Kidney glomerular epithelial cell (primary cell): Measurements from ENCODE around the gene DUSP5.
"Not testable (repeated sequence)": the region's sequence is repeated elsewhere in the genome, so short reads cannot be mapped to it uniquely, and the experiment has no call there.

Experiments used
- DNase-seq: peaks from one replicate; lab custom pipeline; 2025; lab: John Stamatoyannopoulos, UW

The DUSP5 gene

GRCh38 chr10:110497438-110498086 is at the start of gene DUSP5:
Gene DUSP5 (plus strand): TSS chr10:110497907. CDS start chr10:110498122, 215 bp downstream.
- DNase-seq: peak; percentile 91

- DNase-seq: no peak
Measured at GRCh38 chr10:110448682-110449418, 48.9 kb upstream of the DUSP5 start.

- no peak for DNase-seq
Measured at GRCh38 chr10:110455446-110455845, 42.3 kb upstream of the DUSP5 start.

- DNase-seq: no peak
Measured at GRCh38 chr10:110456046-110456445, 41.7 kb upstream of the DUSP5 start.

DNA sequence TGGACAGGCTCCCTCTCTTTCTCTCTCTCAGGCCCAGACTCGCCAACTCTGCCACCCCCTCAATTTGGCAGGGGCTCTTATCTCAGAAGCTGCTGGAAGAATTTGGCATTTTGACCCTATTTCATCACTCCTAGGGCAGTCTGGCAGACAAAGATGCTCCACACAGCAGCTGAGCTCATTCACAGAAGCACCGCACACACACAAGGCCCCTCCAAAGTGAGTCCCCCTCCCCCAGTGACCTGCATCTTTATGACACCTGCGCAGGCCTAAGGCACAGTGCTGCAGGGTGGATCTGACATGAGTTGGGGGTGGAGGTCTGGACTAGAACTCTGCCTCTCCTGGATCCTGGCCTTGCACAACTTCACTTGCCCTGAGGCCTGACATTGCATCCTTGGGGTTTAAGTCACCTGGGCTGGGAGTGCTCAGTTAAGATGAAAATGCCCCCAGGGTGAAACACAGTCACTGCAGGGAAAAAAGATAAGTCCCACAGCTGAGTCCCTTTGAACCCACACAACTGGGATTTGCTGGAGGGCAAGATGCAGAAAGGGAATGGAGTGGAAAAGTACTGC is 41.1 kb upstream of the DUSP5 start:
- no peak for DNase-seq

DNA sequence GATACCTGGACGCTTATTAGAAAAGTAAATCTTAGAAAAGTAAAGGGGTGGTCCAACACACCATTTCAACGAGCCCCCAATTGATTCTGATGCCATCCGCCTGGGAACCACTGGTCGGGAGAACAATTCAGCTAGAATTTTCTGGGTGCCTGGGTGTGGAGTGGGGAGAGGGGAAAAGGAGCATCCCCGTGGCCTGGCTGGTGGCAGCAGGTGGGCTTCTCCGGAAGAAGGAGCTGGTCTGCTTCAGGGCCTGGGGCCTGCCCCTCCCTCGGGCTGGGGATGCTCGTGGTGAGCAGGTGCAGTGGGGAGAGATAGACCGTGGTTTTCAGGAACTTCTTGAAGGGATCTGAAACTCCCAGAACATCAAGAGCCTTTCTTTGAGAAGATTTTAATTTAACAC is 39.9 kb upstream of the DUSP5 start:
- DNase-seq: no peak

DNA sequence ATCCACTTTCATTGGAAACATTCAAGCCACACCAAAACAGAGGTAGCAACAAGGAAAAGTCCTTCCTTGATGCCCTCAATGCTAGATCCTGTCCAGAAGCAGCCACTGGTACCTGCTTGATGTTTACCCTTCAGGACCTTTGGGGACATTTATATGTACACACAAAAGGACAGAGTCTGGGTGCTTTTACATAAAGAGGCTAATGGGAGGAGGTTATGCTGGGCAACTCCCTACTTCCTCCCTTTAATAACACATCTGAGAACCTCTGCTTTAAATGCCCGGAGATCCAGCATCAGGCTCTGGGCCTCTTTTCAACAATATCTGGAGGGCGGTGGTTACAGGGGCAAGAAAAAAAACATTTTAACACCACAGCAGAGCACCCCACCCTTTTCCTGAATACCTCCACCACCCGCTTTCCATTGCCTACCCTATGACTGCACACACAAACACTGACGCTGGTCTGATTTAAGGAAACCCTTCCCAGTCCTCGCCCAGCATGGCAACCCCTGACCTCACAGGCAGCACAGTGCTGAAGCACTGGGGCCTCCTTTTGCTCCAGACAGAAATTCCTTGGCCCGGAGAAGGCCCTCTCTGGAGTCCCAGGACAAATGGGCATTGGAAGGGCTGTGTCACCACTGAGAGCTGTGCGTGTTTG is 39.3 kb upstream of the DUSP5 start:
- DNase-seq: no peak

DNA sequence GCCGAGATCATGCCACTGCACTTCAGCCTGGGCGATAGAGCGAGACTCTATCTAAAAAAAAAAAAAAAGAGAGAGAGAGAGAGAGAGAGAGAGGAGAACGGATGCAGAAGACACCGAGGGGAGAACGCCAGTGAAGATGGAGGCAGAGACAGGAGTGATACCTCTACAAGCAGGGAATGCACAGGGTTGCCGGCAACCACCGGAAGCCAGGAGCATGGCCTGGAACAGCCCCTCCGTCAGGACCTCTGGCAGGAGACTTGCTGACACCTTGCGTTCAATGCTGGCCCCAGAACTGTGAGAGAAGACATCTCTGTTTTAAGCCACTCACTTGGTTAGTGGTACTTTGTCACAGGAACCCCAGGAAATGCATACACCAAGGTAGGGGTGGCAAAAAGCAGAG is 38.1 kb upstream of the DUSP5 start:
- DNase-seq: no peak

- peak; percentile 65 for DNase-seq
Measured at GRCh38 chr10:110460111-110460809, 37.4 kb upstream of the DUSP5 start.

DNA sequence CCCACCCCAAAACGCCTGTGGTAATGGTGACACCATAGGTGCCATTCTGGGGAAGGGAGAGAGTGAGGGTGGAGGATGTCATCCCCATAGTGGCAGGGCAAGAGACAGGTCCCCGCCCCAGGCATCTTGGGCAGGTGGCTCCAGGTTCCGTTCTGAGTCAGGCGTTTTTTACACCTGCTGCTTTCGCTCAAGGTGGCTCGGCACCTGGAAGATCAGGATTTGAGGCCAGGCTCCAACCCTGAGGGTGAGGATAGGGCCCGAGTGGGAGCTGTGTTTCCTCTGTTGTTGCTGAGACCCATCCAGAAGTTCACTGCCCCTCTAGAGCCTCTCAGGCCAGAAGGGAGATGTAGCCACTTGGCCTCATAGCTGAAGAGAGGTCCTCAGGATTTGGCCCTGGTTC is 36.6 kb upstream of the DUSP5 start:
- DNase-seq: no peak

- no peak for DNase-seq
Measured at GRCh38 chr10:110461530-110461929, 36.2 kb upstream of the DUSP5 start.

GRCh38 chr10:110462166-110463095 is 35.3 kb upstream of the DUSP5 start:
- no peak for DNase-seq

GRCh38 chr10:110468258-110468657 is 29.4 kb upstream of the DUSP5 start:
- DNase-seq: not testable (repeated sequence)

DNA sequence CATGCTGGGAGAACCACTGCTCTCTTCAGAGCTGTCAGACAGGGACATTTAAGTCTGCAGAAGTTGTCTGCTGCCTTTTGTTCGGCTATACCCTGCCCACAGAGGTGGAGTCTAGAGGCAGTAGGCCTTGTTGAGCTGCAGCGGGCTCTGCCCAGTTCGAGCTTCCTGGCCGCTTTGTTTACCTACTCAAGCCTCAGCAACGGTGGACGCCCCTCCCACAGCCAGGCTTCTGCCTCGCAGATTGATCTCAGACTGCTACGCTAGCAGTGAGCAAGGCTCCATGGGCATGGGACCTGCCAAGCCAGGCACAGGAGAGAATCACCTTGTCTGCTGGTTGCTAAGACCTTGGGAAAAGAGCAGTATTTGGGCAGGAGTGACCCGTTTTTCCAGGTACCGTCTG is 27.2 kb upstream of the DUSP5 start:
- DNase-seq: not testable (repeated sequence)

DNA sequence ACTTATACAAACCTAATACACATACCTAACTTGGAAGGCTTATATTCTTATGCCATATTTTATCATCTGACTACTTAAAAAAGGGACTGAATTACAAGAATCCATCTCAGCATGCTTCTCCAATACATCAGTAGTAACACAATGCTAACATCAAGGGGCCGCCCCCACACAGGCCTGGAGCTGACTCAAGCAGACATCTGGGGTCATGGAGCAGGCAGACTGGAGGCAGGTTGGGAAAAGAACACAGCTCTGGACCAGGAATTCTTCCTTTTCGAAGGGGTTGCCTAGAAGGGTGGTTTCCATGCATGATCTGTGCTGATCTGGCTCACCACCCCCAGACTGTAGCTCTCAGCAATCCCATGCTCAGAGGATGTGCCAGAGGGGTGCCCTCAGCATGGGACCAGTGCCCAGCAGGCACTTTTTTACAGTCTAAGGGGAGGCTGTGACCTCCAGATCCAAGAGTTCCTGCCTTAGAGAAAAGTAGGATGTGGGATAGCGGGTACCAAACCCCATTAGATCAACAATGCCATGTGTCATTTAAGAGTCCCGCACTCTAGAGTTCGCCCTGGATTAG is 26.1 kb upstream of the DUSP5 start:
- peak; percentile 64 for DNase-seq

- no peak for DNase-seq
Measured at GRCh38 chr10:110474017-110474416, 23.7 kb upstream of the DUSP5 start.

- DNase-seq: peak; percentile 27
Measured at GRCh38 chr10:110474826-110475225, 22.9 kb upstream of the DUSP5 start.

DNA sequence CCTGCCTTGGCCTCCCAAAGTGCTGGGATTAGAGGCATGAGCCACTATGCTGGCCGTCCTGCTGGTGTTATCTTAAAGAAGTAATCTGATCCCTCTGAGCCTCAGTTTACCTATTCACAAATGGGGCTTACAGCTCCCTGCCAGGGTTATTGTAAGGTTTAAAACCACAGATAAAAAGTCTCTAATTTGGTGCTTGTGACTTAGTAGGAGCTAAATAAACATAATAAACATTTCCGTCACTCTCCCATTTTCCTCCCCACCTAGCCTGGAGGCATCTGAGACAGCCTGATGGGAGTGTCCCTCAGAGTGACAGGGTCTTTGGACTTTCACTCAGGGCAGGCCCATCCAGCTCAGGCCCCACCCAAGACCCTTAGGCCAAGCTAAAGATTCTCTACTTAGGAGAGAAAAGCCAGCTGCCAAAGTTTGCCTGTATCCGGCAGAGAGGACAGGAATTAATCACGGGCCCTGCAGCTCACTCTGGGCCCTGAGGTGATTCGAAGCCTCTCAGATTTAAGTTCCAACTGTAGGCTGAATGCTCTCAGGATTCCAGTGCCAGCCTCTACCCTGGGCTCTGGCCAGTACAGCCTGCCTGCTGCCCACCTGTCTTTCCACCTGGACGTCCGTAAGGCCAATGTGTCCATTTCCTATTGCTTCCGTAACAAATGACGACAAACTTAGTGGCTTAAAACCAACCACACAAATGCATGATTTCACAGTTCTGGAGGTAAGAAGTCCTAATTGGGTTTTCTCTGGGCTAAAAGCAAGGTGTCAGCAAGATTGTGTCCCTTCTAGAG is 21.8 kb upstream of the DUSP5 start:
- DNase-seq: no peak

DNA sequence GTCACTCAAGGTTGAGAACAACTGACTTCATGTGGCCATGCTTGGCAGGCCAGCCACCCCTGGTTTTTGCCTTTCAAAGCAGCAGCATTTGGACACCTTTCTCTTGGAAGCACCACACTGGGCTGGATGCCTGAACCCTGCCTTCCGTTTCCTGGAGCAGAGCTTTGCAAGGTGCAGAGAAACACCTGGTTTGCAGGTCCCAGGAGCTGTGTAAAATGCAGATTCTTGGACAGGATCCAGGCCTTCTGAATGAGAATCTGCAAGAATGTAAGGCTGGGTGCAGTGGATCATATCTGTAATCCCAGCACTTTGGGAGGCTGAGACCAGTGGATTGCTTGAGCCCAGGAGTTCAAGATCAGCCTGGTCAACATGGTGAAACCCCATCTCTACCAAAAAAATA is 18.0 kb upstream of the DUSP5 start:
- DNase-seq: no peak

- DNase-seq: no peak
Measured at GRCh38 chr10:110480387-110480786, 17.3 kb upstream of the DUSP5 start.
